GM08714 (cell line): ENCODE results near the gene TNS1.

Experiments
- H3K4me3 ChIP-seq: fragments of 200-500 bp; sonication (Bioruptor generic); 2 replicates; pipeline ENCODE4 v1.5.1; 2014; ENCODE audit warnings: mild to moderate bottlenecking, low read length, inconsistent platforms
- ZNF274 ChIP-seq: IDR thresholded peaks from 2 replicates; pipeline ENCODE4 v1.6.1; 2012; ENCODE audit warnings: mild to moderate bottlenecking, low read depth, low read length

Gene TNS1

DNA sequence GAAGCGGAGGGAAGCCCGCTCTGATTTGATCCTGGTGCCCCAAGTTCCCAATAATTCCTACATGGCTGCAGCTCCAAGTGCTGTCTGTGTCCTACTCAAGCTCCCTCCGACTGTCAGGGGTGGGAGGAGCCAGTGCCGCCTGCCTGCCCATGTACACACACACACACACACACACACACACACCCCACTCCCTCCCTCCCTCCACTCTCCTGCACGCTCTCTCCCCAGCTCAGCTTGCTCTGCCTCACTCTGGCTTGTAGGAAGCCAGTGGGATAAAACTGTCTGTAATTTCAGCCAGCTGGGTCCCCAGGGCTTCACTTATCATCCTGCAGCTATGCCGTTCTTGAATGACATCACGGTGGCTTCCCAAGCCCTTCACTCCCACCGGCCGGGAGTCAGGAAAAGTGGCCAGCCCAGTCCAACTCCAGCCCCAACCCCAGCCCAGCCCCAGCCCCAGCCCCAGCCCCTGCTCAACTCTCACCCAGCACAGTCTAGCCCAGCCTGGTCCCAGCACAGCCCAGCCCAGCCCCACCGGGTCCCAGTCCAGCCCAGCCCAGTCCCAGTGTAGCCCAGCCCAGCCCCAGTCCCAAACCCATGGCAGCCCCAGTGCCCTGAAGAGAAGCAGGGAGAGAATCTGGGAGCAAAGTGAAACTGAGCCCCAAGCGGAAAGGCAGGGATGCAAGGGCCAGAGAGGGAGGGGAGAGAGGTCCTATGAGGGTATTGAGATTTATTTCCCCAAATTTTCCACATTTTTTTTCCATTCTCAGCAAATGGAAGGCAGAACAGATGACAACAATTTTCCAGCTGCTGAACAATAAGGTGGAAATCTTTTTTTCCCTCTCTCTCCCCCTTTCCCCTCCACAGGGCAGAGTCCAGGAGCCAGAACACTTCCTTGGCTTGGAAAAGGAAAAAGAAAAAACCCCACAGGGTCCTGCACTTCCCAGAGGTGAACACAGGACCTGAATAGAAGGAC, 144.0 kb downstream of the TNS1 start:
- TF ChIP-seq ZNF274 = no peak

DNA sequence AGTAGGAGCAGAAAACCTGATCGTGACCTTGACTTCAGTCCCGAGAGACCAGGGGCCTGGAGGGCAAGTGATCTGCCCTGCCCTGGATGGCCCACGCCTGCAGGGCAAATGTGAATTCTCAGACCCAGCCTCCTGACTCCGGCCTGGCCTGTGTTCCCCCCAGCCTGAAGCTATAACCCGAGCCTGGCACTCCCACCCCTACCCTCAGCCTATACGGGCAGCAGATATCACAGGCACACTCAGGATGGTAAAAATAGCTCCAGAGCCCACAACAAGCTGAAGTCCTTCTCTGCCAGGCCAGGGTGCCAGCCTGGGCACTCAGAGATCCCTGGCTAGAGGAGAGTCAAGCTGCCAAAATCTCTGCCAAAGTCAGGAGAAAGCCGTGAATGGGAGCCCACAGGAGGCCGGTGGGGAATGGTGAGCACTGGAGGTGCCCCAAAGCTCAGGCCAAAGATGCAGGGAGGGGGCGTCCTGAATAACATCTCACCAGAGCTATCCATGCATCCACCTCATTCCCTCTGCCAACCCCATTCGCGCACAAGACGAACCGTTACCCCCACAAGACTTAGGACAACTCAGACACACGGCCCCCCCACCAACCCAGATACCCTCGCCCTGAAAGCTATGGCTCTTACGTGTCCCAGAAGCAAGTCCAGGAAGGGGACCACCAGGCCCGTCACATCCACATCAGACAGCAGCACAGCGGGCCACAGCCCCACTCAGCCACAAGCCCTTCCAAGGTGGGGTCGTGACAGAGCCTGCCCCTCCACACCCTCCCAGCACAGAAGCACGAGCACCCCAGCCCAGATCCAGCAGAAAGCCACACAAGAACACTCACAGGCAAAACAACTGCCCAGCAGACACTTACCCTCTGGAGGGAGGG, 144.9 kb downstream of the TNS1 start:
- no peak for TF ChIP-seq ZNF274
- no peak overlapping the region for H3K4me3 ChIP-seq

More for the DNA sequence above, 144.0 kb downstream of the TNS1 start:
- H3K4me3 ChIP-seq = no peak overlapping the region

DNA sequence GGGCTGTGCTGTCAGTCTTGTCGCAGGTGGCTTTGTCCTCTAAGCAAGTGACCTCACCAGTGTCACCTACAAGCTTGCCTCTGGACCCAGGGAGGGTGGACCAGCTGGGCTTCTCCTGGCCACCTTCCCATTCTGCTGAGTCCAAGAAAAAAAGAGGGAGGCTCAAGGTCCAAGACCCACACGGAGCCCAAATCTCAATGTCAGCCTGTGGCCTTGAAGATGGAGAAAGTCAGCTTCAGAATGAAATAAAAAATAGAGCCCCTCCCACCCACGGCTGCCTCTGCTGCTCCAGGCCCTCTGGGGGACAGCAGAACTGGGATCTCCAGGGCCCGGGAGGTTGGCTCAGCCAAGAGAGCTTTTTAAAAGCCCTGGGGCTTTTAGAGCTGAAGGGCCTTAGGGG, 145.9 kb downstream of the TNS1 start:
- no peak for TF ChIP-seq ZNF274
- no peak overlapping the region for H3K4me3 ChIP-seq

DNA sequence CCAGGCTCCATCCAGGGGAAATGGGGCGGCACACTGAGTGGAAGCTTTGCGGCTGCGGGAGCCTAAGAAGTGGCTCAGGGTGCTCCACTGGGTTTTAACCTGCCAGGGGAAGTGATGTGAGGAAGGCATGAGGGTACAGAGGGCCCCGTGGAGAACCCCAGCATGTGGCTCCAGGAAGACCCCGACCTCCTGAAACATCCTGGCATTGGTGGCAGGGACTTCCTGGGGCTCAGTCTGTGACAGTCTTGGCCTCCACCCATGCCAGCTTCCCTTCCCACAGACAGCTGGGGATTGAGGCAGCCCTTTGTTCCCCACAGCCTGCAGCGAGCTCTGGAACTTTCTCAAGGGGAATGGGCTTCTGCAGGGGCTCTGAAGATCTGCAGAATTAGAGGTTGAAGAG, 146.6 kb downstream of the TNS1 start:
- no peak for TF ChIP-seq ZNF274
- no peak overlapping the region for H3K4me3 ChIP-seq

DNA sequence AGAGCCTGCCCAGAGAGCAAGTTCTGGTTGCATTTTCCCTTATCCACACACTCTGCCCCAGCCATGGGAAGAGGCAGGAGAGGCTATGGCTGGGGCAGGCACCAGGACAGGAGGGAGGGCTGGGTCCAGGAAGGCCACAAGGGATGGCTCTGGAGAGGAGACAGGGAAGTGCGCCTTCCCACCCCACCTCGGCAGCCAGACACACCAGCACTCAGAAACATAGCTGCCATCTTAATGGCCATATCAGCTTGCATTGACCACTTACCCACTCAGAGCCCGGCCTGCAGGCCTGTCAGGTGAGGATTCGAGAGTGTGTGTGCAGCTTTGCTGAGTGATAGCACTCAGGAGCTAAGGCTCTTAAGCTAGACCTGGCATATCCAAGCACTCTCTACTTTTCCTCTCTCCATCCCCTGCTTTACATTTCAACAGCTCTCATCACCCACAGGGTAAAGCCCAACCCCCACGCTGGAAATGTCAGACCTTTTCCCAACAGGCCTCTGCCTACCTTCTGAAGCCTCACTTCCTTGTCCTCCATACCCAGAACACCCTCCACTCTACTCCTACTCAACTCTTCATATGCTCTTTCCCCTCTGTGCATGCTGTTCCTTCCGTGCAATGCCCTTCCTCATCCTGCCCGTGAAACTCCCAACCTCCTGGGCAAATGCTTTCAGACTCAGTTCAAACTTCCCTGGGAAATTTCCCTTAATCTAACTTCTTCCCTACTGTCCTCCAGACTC, 147.9 kb downstream of the TNS1 start:
- no peak overlapping the region for H3K4me3 ChIP-seq
- TF ChIP-seq ZNF274 = no peak

DNA sequence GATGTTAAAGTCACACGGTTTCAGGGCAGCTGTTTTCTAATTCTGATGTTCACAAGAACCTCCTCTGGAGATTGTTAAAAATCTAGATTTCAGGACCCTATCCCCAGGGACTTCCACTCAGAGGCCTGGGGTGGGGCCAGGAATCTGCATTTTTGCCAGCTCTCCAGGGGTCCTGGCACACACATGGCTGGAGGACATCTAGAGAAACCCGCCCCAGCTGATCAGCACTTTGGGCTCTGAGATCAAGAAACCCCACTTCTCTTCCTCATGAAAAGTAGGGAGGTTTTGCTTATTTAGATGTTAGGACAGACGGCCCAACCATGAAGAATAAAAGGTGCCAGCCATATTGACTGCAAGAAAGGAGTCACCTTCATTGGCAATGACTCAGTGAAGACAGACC, 148.8 kb downstream of the TNS1 start:
- TF ChIP-seq ZNF274 = no peak
- H3K4me3 ChIP-seq = no peak overlapping the region

DNA sequence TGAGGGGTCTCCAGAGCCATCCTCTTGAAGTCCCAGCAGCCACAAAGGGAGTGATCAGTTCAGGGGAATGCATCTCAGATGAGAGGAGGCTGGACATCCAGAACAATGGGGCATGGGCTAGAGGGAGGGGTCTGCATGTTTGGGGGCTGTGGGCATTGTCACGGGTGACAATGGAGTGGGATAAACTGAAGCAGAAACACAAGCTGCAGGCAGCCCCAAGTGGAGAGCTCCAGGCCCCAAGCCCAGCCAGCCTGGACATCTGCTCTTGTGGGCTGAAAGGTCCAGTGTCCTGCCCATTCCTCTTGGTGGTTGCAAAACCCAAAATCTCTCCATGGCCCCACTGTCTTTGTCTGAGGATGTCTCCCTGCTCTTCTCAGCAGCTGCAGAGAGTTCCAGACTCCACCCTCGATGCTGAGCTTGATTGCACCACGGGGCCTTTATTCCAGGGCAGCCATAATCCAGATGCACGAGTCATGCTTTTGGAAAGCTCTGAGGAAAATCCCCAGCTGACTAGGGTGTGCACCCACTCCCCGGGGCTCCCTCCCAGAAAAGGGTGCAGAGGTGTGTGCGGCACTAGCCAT, 149.4 kb downstream of the TNS1 start:
- H3K4me3 ChIP-seq = no peak overlapping the region
- no peak for TF ChIP-seq ZNF274

DNA sequence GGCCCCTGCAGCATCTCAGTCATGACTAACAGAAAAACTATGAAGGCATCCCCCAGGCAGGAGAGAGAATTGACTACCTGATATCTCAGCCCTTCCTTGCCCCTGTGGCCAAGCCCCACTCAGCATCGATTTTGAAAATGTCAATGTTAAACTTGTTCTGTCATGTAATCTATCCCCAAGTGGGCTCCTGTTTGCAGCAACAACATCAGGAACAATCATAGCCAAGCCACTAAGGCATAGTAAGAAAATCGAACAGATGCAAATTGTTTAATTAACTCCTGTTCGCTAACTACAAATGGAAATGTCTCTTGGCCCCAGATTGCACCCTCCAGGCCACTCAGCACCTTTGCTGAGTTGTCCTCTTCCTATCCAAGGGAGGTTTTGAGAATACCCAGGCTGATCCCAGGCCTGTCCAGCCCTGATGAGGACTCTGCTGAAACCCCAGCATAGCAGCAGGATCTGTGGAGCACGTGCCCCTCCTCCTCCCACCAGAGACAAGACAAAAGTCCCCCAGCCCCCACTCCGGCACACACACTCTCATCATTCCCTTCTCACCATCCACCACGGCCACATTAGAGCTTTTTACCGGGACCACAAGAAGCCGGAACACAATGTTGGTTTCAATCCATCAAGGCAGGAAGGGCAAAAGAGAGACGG, 150.1 kb downstream of the TNS1 start:
- no peak for TF ChIP-seq ZNF274
- H3K4me3 ChIP-seq = no peak overlapping the region

DNA sequence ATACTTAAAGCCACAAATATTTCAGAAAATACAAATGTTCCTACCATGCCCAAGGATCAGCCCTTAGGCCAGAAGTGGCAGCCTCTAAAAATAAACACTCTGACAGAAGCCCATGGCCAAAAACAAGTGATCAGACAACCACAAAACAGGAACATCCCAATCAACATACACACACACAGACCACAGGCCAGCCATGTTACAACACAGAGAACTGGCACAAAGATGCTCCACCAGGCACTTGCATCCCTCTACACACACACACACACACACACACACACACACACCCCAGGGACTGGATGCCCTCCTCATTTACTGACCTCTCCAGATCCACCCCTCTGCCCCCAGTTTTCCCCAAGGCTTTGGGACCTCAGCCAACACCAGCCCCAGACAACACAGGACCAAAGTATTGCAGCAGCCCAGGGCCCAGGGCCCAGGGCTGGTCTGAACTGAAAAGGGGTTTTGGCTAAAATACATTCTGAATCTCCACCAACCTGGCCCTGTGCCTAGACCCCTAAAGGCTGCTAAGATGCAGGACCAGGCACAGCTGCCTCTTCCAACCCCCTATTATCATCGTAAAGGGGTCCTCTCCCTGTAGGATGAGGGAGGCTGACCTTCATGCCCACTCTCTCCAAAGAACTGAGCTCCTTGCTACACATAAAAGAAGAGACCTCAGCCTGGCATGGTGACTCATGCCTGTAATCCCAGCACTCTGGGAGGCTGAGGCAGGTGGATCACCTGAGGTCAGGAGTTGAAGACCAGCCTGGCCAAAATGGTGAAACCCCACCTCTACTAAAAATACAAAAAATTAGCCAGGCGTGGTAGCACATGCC, 151.4 kb downstream of the TNS1 start:
- H3K4me3 ChIP-seq = no peak overlapping the region

DNA sequence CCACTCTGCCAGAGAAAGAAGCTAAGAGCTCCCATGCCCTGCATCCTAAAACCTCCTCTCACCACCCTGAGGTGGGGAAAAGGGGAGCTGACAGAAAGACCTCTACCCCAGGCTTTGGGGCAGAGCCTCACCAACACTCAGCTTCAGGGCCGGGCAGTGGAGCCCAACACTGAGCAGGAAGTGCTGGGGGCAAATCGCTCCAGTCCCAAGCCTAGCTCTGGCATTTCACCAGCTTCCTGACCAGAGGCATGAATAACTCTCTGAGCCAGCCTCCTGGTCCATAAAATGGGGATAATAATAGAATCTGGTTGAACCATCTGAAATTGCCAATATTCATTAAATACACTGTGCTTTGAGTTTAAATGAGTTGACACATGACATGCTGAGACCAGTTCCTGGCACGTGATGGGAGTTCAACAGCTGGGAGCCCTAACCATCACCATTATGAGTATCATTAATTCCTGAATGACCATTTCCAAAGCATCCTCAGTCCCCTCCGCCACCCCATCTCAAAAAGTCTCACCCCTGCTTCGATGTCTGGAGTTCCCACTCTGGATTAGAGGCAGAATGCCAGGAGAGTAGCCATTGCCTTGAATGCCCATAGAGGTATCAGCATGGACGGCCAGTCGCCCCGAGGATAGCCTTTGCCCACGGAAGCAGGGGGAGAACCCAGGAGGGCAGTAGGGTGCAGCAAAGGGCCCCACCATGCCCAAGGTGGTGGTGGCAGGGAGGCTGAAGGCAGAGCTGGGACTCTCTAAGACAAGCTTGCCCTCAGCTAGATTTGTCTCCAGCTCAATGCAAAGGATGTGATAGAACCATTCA, 153.4 kb downstream of the TNS1 start:
- TF ChIP-seq ZNF274 = no peak
- no peak overlapping the region for H3K4me3 ChIP-seq

More for the DNA sequence above, 151.4 kb downstream of the TNS1 start:
- no peak for TF ChIP-seq ZNF274

DNA sequence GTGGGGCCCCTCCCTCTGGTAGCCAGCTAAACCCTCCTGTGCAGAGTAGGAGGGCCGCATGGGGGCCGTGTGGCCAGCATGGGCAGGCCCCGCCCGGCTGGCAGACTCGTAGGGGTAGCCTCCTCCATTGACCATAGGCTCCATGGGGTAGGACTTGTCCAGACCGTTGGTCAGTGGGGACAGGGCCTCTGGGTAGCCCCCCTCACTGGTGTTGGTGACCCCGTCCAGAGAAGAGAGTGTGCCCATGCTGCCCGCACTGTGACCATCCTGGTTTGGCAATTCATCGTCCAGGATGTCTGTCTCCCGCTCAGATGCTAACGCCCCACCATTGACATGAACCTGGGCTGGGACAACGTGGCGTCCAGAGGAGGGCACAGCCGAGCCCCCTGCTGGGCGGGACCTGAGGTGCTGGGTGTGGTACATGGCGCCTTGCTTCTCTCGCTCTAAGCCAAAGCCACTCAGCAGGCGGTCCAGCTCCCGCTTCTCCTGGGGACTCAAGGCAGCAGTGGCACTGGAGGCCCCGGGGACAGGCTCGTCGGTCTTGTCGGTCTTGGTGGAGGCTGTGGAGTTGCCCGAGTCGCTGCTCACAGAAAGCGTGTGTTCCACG, 154.3 kb downstream of the TNS1 start:
- TF ChIP-seq ZNF274 = no peak
- H3K4me3 ChIP-seq = no peak overlapping the region
